ENCODE results near the gene C8A. TPM values are rescaled to one million over a fixed set of nuclear protein-coding genes. Genes with fewer than 3 reads are reported as not detected.

C8A gene
- total and polyA plus RNA-seq, 2 donors, result 0.16 TPM; not detected in 1

GRCh38 chr1:56827711-56828110 lies 26.9 kb upstream of the C8A start:
- no peak overlapping the region for H3K27ac ChIP-seq (ENCODE audit: low read depth)
- H3K36me3 ChIP-seq (ENCODE audit: insufficient read depth), result no peaks in the 10 kb centered on the region
- H3K4me3 ChIP-seq (ENCODE audit: low read depth, low read length), result no peak overlapping the region
- DNase-seq (ENCODE audit: extremely low spot score), result no peak
- H3K4me1 ChIP-seq (ENCODE audit: insufficient read depth), result no peaks in the 10 kb centered on the region

GRCh38 chr1:56830052-56830451 lies 24.5 kb upstream of the C8A start:
- Histone ChIP-seq H3K36me3 (ENCODE audit: insufficient read depth) (no peaks in the 10 kb centered on the region), H3K27ac (ENCODE audit: low read depth) (no peak overlapping the region), H3K4me3 (ENCODE audit: low read depth, low read length) (no peak overlapping the region), H3K4me1 (ENCODE audit: insufficient read depth) (no peaks in the 10 kb centered on the region)
- DNase-seq (ENCODE audit: extremely low spot score), result no peak
- 87% methylated on average over 4 of the region's 4 CpGs for WGBS

- 3% methylated on average over 8 of the region's 8 CpGs for WGBS
- peak; percentile 77 for DNase-seq (ENCODE audit: extremely low spot score)
- Histone ChIP-seq H3K36me3 (ENCODE audit: insufficient read depth) (no peaks in the 10 kb centered on the region), H3K27ac (ENCODE audit: low read depth) (no peak overlapping the region), H3K4me3 (ENCODE audit: low read depth, low read length) (no peak overlapping the region), H3K4me1 (ENCODE audit: insufficient read depth) (no peaks in the 10 kb centered on the region)
Observed at GRCh38 chr1:56831871-56832693, 22.5 kb upstream of the C8A start.

GRCh38 chr1:56833088-56833487 lies 21.5 kb upstream of the C8A start:
- H3K4me3 ChIP-seq (ENCODE audit: low read depth, low read length), result no peak overlapping the region
- 95% methylated on average over 4 of the region's 4 CpGs for WGBS
- no peak for DNase-seq (ENCODE audit: extremely low spot score)

GRCh38 chr1:56834137-56834900 lies 20.3 kb upstream of the C8A start:
- no peak overlapping the region for H3K4me3 ChIP-seq (ENCODE audit: low read depth, low read length)
- no peaks in the 10 kb centered on the region for H3K36me3 ChIP-seq (ENCODE audit: insufficient read depth)
- WGBS, result 93% methylated on average over 5 of the region's 5 CpGs
- no peak overlapping the region for H3K27ac ChIP-seq (ENCODE audit: low read depth)
- no peaks in the 10 kb centered on the region for H3K4me1 ChIP-seq (ENCODE audit: insufficient read depth)
- DNase-seq (ENCODE audit: extremely low spot score), result no peak

More at GRCh38 chr1:56833088-56833487, 21.5 kb upstream of the C8A start:
- Histone ChIP-seq H3K36me3 (ENCODE audit: insufficient read depth) (no peaks in the 10 kb centered on the region), H3K4me1 (ENCODE audit: insufficient read depth) (no peaks in the 10 kb centered on the region), H3K27ac (ENCODE audit: low read depth) (no peak overlapping the region)

- no peak overlapping the region for H3K4me3 ChIP-seq (ENCODE audit: low read depth, low read length)
- 94% methylated on average over 5 of the region's 5 CpGs for WGBS
- DNase-seq (ENCODE audit: extremely low spot score), result no peak
- no peak overlapping the region for H3K27ac ChIP-seq (ENCODE audit: low read depth)
- no peaks in the 10 kb centered on the region for H3K4me1 ChIP-seq (ENCODE audit: insufficient read depth)
- no peaks in the 10 kb centered on the region for H3K36me3 ChIP-seq (ENCODE audit: insufficient read depth)
Observed at GRCh38 chr1:56835657-56836056, 18.9 kb upstream of the C8A start.

- 89% methylated on average over 4 of the region's 4 CpGs for WGBS
- no peak for DNase-seq (ENCODE audit: extremely low spot score)
- H3K4me1 ChIP-seq (ENCODE audit: insufficient read depth), result no peaks in the 10 kb centered on the region
Observed at GRCh38 chr1:56836359-56836758, 18.2 kb upstream of the C8A start.

GRCh38 chr1:56837244-56837939 lies 17.2 kb upstream of the C8A start:
- H3K4me1 ChIP-seq (ENCODE audit: insufficient read depth), result no peaks in the 10 kb centered on the region
- no peak for DNase-seq (ENCODE audit: extremely low spot score)
- H3K36me3 ChIP-seq (ENCODE audit: insufficient read depth), result no peaks in the 10 kb centered on the region
- no peak overlapping the region for H3K4me3 ChIP-seq (ENCODE audit: low read depth, low read length)
- WGBS, result 43% methylated on average over 9 of the region's 9 CpGs
- no peak overlapping the region for H3K27ac ChIP-seq (ENCODE audit: low read depth)

More at GRCh38 chr1:56836359-56836758, 18.2 kb upstream of the C8A start:
- H3K36me3 ChIP-seq (ENCODE audit: insufficient read depth), result no peaks in the 10 kb centered on the region
- H3K27ac ChIP-seq (ENCODE audit: low read depth), result no peak overlapping the region
- no peak overlapping the region for H3K4me3 ChIP-seq (ENCODE audit: low read depth, low read length)

GRCh38 chr1:56838759-56839158 lies 15.8 kb upstream of the C8A start:
- H3K4me1 ChIP-seq (ENCODE audit: insufficient read depth), result no peaks in the 10 kb centered on the region
- WGBS, result 84% methylated on average over 3 of the region's 3 CpGs
- no peaks in the 10 kb centered on the region for H3K36me3 ChIP-seq (ENCODE audit: insufficient read depth)
- DNase-seq (ENCODE audit: extremely low spot score), result no peak
- H3K27ac ChIP-seq (ENCODE audit: low read depth), result no peak overlapping the region
- H3K4me3 ChIP-seq (ENCODE audit: low read depth, low read length), result no peak overlapping the region

GRCh38 chr1:56843544-56843943 lies 11.1 kb upstream of the C8A start:
- H3K27ac ChIP-seq (ENCODE audit: low read depth), result no peak overlapping the region
- H3K4me3 ChIP-seq (ENCODE audit: low read depth, low read length), result no peak overlapping the region
- no peaks in the 10 kb centered on the region for H3K4me1 ChIP-seq (ENCODE audit: insufficient read depth)
- DNase-seq (ENCODE audit: extremely low spot score), result no peak
- H3K36me3 ChIP-seq (ENCODE audit: insufficient read depth), result no peaks in the 10 kb centered on the region
- 90% methylated on average over 3 of the region's 3 CpGs for WGBS

GRCh38 chr1:56844545-56845136 lies 10.0 kb upstream of the C8A start:
- Histone ChIP-seq H3K4me1 (ENCODE audit: insufficient read depth) (no peaks in the 10 kb centered on the region), H3K27ac (ENCODE audit: low read depth) (no peak overlapping the region), H3K4me3 (ENCODE audit: low read depth, low read length) (no peak overlapping the region), H3K36me3 (ENCODE audit: insufficient read depth) (no peaks in the 10 kb centered on the region)
- no peak for DNase-seq (ENCODE audit: extremely low spot score)
- 73% methylated on average over 9 of the region's 9 CpGs for WGBS

GRCh38 chr1:56845343-56845742 lies 9.3 kb upstream of the C8A start:
- no peak for DNase-seq (ENCODE audit: extremely low spot score)
- Histone ChIP-seq H3K4me3 (ENCODE audit: low read depth, low read length) (no peak overlapping the region), H3K4me1 (ENCODE audit: insufficient read depth) (no peaks in the 10 kb centered on the region), H3K27ac (ENCODE audit: low read depth) (no peak overlapping the region), H3K36me3 (ENCODE audit: insufficient read depth) (no peaks in the 10 kb centered on the region)
- WGBS, result 89% methylated on average over 3 of the region's 3 CpGs

- DNase-seq (ENCODE audit: extremely low spot score), result no peak
- Histone ChIP-seq H3K4me3 (ENCODE audit: low read depth, low read length) (no peak overlapping the region), H3K27ac (ENCODE audit: low read depth) (no peak overlapping the region), H3K36me3 (ENCODE audit: insufficient read depth) (no peaks in the 10 kb centered on the region), H3K4me1 (ENCODE audit: insufficient read depth) (no peaks in the 10 kb centered on the region)
- 78% methylated on average over 7 of the region's 7 CpGs for WGBS
Observed at GRCh38 chr1:56849750-56850149, 4.8 kb upstream of the C8A start.

Measured in urinary bladder (tissue), 4 donors.